Measurements from ENCODE around the gene CBY1. TPM values are rescaled to one million over a fixed set of nuclear protein-coding genes. Genes with fewer than 3 reads are reported as not detected.

Gene CBY1
- total and polyA plus RNA-seq, 10 of the 15 experiments (the other 5 are each of a cell fraction or from before 2014, with no cell fraction given): 7.3 to 18.6 (median 11.9) TPM

DNA sequence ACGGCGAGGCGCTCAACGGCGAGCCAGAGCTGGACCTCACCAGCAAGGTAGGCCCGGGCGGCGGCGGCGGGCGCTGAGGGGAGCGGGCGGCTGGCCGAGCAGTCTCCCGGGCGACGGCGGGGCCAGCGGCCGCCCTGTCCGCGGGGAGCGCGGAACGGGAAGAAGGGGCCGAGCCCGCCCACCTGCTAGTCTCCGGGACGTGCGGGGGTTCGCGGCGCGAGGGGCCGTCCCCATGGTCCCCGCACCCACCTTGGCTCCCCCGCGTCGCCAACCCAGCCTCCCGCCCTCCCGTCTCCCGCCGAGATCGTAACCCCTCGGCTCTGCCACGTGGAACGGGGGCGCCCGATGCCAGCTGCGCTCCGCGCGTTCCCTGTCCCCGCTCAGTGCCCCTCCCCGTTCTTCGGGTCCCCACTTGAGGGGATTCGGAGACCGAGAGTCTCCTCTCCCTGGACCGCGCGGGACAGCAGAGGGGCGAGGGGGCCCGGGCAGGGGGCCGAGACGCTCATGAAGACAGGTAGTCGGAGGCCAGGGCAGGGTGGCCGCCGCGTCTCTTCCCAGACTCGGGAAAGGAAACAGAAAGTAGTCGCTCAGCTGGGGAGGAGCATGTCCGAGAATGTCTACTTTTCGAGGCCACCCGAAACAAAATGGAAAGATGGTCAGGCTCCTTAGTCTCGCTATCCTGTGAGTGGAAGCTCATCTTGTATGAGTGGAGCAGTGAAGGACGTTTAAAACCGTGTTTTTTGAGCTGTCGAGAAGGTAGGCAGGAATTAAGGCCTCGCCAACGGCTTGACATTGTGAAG is 49.9 kb downstream of the CBY1 start:
- DNase-seq (ENCODE audit: low read depth, low spot score): no peak
- ATAC-seq: peak; percentile 3
- peak overlapping the region; percentile 95 for H3K4me3 ChIP-seq
- H3K27ac ChIP-seq (ENCODE audit: control insufficient read depth, insufficient read depth): peak overlapping the region; percentile 85
- peak overlapping the region; percentile 89 for H3K9ac ChIP-seq (ENCODE audit: control insufficient read depth, insufficient read depth, low read length)
- SMC1A ChIA-PET (ENCODE audit: uncharacterized antibody, unreplicated experiment): interaction anchor here (0.7 to 5.5 kb wide), 9 partner anchors 10 to 167 kb away, joined by 3 to 54 read pairs (median 4); partner anchors contain the start of gene TOMM22
- RAD21 ChIA-PET (ENCODE audit: unreplicated experiment): interaction anchor here (0.6 to 4.1 kb wide), 11 partner anchors 8 to 898 kb away, joined by 3 to 30 read pairs (median 4); partner anchors contain the start of genes GCAT and TOMM22
- peaks cover 0 to 6% of the 10 kb centered on the region in 2 experiments; a peak in 3 of 4 replicates for H3K36me3 ChIP-seq (ENCODE audit: control insufficient read depth in 2 of 2, insufficient read depth in 2 of 2, low read length in 1 of 2)
- H3K4me1 ChIP-seq (ENCODE audit: control insufficient read depth, insufficient read depth, low read length): peaks cover 25% of the 10 kb centered on the region
- peaks cover 12% of the 10 kb centered on the region for H4K20me1 ChIP-seq (ENCODE audit: control insufficient read depth, insufficient read depth)
- no peak overlapping the region; the same call in 1 of the 2 replicates for H2AFZ ChIP-seq (ENCODE audit: control insufficient read depth, low read depth, low read length)
- WGBS (ENCODE audit: insufficient coverage, insufficient replicate concordance, low lambda C conversion rate, missing lambda C conversion rate): 1% methylated on average over 55 of the region's 80 CpGs
- H3K27me3 ChIP-seq (replicated peaks in 1 of 2; ENCODE audit: control insufficient read depth in 2 of 2, insufficient read depth in 2 of 2, low read length in 1 of 2): no peaks in the 10 kb centered on the region
- in situ Hi-C loops (cut with MboI) (no loop called here), intact Hi-C loops (cut with micrococcal nuclease; ENCODE audit: unreplicated experiment) (loop anchor here (10.0 kb wide), 1 partner anchor 202 kb away; the partner anchor contains the start of gene DDX17)
- POLR2A ChIA-PET: interaction anchor here (0.6 to 3.3 kb wide), 15 partner anchors 9 to 862 kb away, joined by 3 to 39 read pairs (median 5); partner anchors contain the start of genes ANKRD54, DNAL4 and TOMM22
- peak overlapping the region; percentile 60 for H3K4me2 ChIP-seq (ENCODE audit: control insufficient read depth, insufficient read depth)
- BruUV-seq (replicated peaks): no TSS peak
- CTCF ChIA-PET: interaction anchor here (1.8 to 3.1 kb wide), 5 partner anchors 8 to 164 kb away, joined by 5 to 17 read pairs (median 10); partner anchors contain the start of gene TOMM22
- H3K9me3 ChIP-seq (replicated peaks; ENCODE audit: control insufficient read depth, insufficient read depth, low read length): no peaks in the 10 kb centered on the region
- H3K79me2 ChIP-seq (ENCODE audit: control insufficient read depth, insufficient read depth, low read length): peaks cover 55% of the 10 kb centered on the region
- no peak for FAIRE-seq
- TF ChIP-seq EZH2 (IDR thresholded peaks at IDR 0.05; ENCODE audit: borderline replicate concordance, control insufficient read depth, low read depth, low read length): no peak
- no peak for TF ChIP-seq ASH2L (IDR thresholded peaks at IDR 0.05; ENCODE audit: borderline replicate concordance, low read depth)
- TF ChIP-seq, protein P1, sequence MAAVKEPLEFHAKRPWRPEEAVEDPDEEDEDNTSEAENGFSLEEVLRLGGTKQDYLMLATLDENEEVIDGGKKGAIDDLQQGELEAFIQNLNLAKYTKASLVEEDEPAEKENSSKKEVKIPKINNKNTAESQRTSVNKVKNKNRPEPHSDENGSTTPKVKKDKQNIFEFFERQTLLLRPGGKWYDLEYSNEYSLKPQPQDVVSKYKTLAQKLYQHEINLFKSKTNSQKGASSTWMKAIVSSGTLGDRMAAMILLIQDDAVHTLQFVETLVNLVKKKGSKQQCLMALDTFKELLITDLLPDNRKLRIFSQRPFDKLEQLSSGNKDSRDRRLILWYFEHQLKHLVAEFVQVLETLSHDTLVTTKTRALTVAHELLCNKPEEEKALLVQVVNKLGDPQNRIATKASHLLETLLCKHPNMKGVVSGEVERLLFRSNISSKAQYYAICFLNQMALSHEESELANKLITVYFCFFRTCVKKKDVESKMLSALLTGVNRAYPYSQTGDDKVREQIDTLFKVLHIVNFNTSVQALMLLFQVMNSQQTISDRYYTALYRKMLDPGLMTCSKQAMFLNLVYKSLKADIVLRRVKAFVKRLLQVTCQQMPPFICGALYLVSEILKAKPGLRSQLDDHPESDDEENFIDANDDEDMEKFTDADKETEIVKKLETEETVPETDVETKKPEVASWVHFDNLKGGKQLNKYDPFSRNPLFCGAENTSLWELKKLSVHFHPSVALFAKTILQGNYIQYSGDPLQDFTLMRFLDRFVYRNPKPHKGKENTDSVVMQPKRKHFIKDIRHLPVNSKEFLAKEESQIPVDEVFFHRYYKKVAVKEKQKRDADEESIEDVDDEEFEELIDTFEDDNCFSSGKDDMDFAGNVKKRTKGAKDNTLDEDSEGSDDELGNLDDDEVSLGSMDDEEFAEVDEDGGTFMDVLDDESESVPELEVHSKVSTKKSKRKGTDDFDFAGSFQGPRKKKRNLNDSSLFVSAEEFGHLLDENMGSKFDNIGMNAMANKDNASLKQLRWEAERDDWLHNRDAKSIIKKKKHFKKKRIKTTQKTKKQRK (IDR thresholded peaks at IDR 0.05; ENCODE audit: low read depth, low read length): no peak
- TF ChIP-seq ZBED1 (IDR thresholded peaks at IDR 0.05; ENCODE audit: borderline replicate concordance): no peak
- no peak; a peak in 1 of 4 replicates for TF ChIP-seq BHLHE40 (IDR thresholded peaks at IDR 0.05; ENCODE audit: borderline replicate concordance in 1 of 2, low read depth in 2 of 2, low read length in 1 of 2)
- TF ChIP-seq, protein P2, sequence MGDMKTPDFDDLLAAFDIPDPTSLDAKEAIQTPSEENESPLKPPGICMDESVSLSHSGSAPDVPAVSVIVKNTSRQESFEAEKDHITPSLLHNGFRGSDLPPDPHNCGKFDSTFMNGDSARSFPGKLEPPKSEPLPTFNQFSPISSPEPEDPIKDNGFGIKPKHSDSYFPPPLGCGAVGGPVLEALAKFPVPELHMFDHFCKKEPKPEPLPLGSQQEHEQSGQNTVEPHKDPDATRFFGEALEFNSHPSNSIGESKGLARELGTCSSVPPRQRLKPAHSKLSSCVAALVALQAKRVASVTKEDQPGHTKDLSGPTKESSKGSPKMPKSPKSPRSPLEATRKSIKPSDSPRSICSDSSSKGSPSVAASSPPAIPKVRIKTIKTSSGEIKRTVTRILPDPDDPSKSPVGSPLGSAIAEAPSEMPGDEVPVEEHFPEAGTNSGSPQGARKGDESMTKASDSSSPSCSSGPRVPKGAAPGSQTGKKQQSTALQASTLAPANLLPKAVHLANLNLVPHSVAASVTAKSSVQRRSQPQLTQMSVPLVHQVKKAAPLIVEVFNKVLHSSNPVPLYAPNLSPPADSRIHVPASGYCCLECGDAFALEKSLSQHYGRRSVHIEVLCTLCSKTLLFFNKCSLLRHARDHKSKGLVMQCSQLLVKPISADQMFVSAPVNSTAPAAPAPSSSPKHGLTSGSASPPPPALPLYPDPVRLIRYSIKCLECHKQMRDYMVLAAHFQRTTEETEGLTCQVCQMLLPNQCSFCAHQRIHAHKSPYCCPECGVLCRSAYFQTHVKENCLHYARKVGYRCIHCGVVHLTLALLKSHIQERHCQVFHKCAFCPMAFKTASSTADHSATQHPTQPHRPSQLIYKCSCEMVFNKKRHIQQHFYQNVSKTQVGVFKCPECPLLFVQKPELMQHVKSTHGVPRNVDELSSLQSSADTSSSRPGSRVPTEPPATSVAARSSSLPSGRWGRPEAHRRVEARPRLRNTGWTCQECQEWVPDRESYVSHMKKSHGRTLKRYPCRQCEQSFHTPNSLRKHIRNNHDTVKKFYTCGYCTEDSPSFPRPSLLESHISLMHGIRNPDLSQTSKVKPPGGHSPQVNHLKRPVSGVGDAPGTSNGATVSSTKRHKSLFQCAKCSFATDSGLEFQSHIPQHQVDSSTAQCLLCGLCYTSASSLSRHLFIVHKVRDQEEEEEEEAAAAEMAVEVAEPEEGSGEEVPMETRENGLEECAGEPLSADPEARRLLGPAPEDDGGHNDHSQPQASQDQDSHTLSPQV (IDR thresholded peaks at IDR 0.05): no peak
- no peak; the same call in 1 of the 2 replicates for TF ChIP-seq IKZF1 (conservative IDR thresholded peaks at IDR 0.05)
- TF ChIP-seq NFXL1 (IDR thresholded peaks at IDR 0.05; ENCODE audit: borderline replicate concordance): no peak
- TF ChIP-seq, protein P3, sequence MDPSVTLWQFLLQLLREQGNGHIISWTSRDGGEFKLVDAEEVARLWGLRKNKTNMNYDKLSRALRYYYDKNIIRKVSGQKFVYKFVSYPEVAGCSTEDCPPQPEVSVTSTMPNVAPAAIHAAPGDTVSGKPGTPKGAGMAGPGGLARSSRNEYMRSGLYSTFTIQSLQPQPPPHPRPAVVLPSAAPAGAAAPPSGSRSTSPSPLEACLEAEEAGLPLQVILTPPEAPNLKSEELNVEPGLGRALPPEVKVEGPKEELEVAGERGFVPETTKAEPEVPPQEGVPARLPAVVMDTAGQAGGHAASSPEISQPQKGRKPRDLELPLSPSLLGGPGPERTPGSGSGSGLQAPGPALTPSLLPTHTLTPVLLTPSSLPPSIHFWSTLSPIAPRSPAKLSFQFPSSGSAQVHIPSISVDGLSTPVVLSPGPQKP (IDR thresholded peaks at IDR 0.05; ENCODE audit: low read depth, low read length): no peak
- no peak for TF ChIP-seq CREB1 (IDR thresholded peaks at IDR 0.05; ENCODE audit: low read depth)
- peak; percentile 64 for TF ChIP-seq MXI1 (IDR thresholded peaks at IDR 0.05; ENCODE audit: low read depth, low read length)
- TF ChIP-seq CEBPB (IDR thresholded peaks at IDR 0.05; ENCODE audit: borderline replicate concordance in 1 of 2, low read depth in 2 of 2, low read length in 2 of 2): no peak
